SK-N-SH (cell line): Measurements from ENCODE around the gene TCF12. TPM values are rescaled to one million over a fixed set of nuclear protein-coding genes. Genes with fewer than 3 reads are reported as not detected.
"Not testable (repeated sequence)": the region's sequence is repeated elsewhere in the genome, so short reads cannot be mapped to it uniquely, and the experiment has no call there.

Source experiments
- CTCF ChIA-PET: fragments of 300-600, 350-600 bp; formaldehyde crosslinking; extraction: SDS; loops from one replicate; lab custom pipeline; 2021; lab: Yijun Ruan, JAX
- POLR2A ChIA-PET: fragments of 350-600 bp; sonication (Branson Sonifier 250); formaldehyde crosslinking; extraction: SDS; loops from one replicate; lab custom pipeline; 2020; ENCODE audit warnings: antibody characterized with exemption, inconsistent platforms; lab: Yijun Ruan, JAX
- DNase-seq: peaks from one replicate; pipeline ENCODE4 v3.0.0; 2012
- H2AFZ ChIP-seq: fragments of 200-600 bp; sonication (generic); 2 replicates; pipeline ENCODE4 v1.8.1; 2016; ENCODE audit warnings: antibody characterized with exemption, mild to moderate bottlenecking, low read depth
- H3F3A ChIP-seq: fragments of 200-600 bp; sonication (generic); replicated peaks from 2 replicates; pipeline ENCODE3; 2016; ENCODE audit warnings: antibody characterized with exemption, mild to moderate bottlenecking; ENCODE audit not compliant: insufficient read depth
- H3K27ac ChIP-seq, 2 experiments: fragments of 200-500 bp in 1 of 2; fragments of 200-600 bp in 1 of 2; sonication (Bioruptor generic) in 1 of 2; sonication (generic), shearing (Covaris generic) in 1 of 2; 2 replicates each; pipeline versions ENCODE4 v1.5.1 to v1.6.1; 2014 to 2016; ENCODE audit warnings: low read depth in 2 of 2, inconsistent platforms in 1 of 2, low read length in 1 of 2, mild to moderate bottlenecking in 1 of 2, mixed read lengths in 1 of 2
- H3K27me3 ChIP-seq: fragments of 200-600 bp; sonication (generic), shearing (Covaris generic); 2 replicates; pipeline ENCODE4 v1.6.1; 2016; ENCODE audit warnings: mixed run types; ENCODE audit not compliant: insufficient read depth
- H3K36me3 ChIP-seq, 2 experiments: fragments of 200-500 bp in 1 of 2; fragments of 200-600 bp in 1 of 2; sonication (Bioruptor generic) in 1 of 2; sonication (generic) in 1 of 2; replicated peaks in 1 of 2; 2 replicates each; pipeline versions ENCODE3 to v1.5.1; 2014 to 2016; ENCODE audit warnings: low read length in 1 of 2, mild to moderate bottlenecking in 1 of 2; ENCODE audit not compliant: insufficient read depth in 2 of 2, control insufficient read depth in 1 of 2
- H3K4me1 ChIP-seq, 2 experiments: fragments of 200-500 bp in 1 of 2; fragments of 200-600 bp in 1 of 2; sonication (Bioruptor generic) in 1 of 2; sonication (generic), shearing (Covaris generic) in 1 of 2; 2 replicates each; pipeline versions ENCODE4 v1.5.1 to v1.6.1; 2014 to 2016; ENCODE audit warnings: low read depth in 1 of 2, low read length in 1 of 2, mixed run types in 1 of 2; ENCODE audit not compliant: insufficient read depth in 2 of 2, control insufficient read depth in 1 of 2
- H3K4me2 ChIP-seq: fragments of 200-600 bp; sonication (generic), shearing (Covaris generic); 2 replicates; pipeline ENCODE4 v1.6.1; 2017; ENCODE audit warnings: mixed run types
- H3K4me3 ChIP-seq, 2 experiments: fragments of 200-500 bp in 1 of 2; fragments of 200-600 bp in 1 of 2; sonication (Bioruptor generic) in 1 of 2; sonication (generic), shearing (Covaris generic) in 1 of 2; 2 replicates each; pipeline versions ENCODE4 v1.5.1 to v1.8.1; 2014 to 2016; ENCODE audit warnings: low read depth in 2 of 2, inconsistent platforms in 1 of 2, low read length in 1 of 2, mild to moderate bottlenecking in 1 of 2, mixed read lengths in 1 of 2, moderate library complexity in 1 of 2
- H3K79me2 ChIP-seq: fragments of 200-600 bp; sonication (generic); 2 replicates; pipeline ENCODE4 v1.8.1; 2017; ENCODE audit warnings: mild to moderate bottlenecking; ENCODE audit not compliant: insufficient read depth
- H3K9ac ChIP-seq: fragments of 200-600 bp; sonication (generic); 2 replicates; pipeline ENCODE4 v1.6.1; 2017; ENCODE audit warnings: mixed run types
- H3K9me2 ChIP-seq: fragments of 200-600 bp; sonication (generic); 2 replicates; pipeline ENCODE4 v1.6.1; 2017; ENCODE audit warnings: mixed run types
- H3K9me3 ChIP-seq: fragments of 200-600 bp; sonication (generic); 2 replicates; pipeline ENCODE4 v1.6.1; 2017; ENCODE audit warnings: mixed run types, mild to moderate bottlenecking, moderate library complexity
- H4K20me1 ChIP-seq: fragments of 200-600 bp; sonication (generic); 2 replicates; pipeline ENCODE4 v1.6.1; 2017; ENCODE audit warnings: mild to moderate bottlenecking, mixed run types; ENCODE audit not compliant: insufficient read depth
- FOSL2 ChIP-seq: IDR thresholded peaks from 2 replicates; pipeline ENCODE4 v1.4.0; 2012; ENCODE audit warnings: low read depth, mild to moderate bottlenecking, moderate library complexity, borderline replicate concordance
- JUND ChIP-seq: IDR thresholded peaks from 2 replicates; pipeline ENCODE4 v1.4.0; 2012
- NFIC ChIP-seq: IDR thresholded peaks from 2 replicates; pipeline ENCODE4 v1.4.0; 2012; ENCODE audit warnings: borderline replicate concordance
- NRF1 ChIP-seq: IDR thresholded peaks from 2 replicates; pipeline ENCODE4 v1.6.1; 2012; ENCODE audit warnings: low read depth, mild to moderate bottlenecking, low read length
- POLR2AphosphoS5 ChIP-seq: IDR thresholded peaks from 2 replicates; pipeline ENCODE4 v1.6.1; 2012; ENCODE audit warnings: low read depth, low read length
- TCF12 ChIP-seq: IDR thresholded peaks from 2 replicates; pipeline ENCODE4 v1.4.0; 2012
- TEAD4 ChIP-seq: IDR thresholded peaks from 2 replicates; pipeline ENCODE4 v1.4.0; 2012; ENCODE audit warnings: mild to moderate bottlenecking, borderline replicate concordance; ENCODE audit not compliant: insufficient read depth
- USF1 ChIP-seq: IDR thresholded peaks from 2 replicates; pipeline ENCODE4 v1.4.0; 2012; ENCODE audit warnings: low read depth, borderline replicate concordance
- WGBS: methylation state at CpG from one replicate; pipeline ENCODE4 v1.1.6; 2017; ENCODE audit warnings: low lambda C conversion rate; 5-methylcytosine and 5-hydroxymethylcytosine counted together
- polyA plus RNA-seq, 3 experiments: library from polyadenylated mRNA; depleted of rRNA; stranded (reverse); fragments of >200 nt; gene quantifications; 2 replicates each; pipeline ENCODE4 v1.2.3, GENCODE V29; 2012
- TF ChIP-seq, protein P1 (sequence below): IDR thresholded peaks from 2 replicates; pipeline ENCODE4; 2012

The TCF12 gene
- polyA plus RNA-seq, 1 of the 3 experiments (the other 2 are of a cell fraction), result 49.6 TPM

- H3K27ac ChIP-seq, result peak overlapping the region in 1 of 2 experiments; percentile 76; a peak in 2 of 4 replicates
Measured at GRCh38 chr15:57160823-57161560, 242.5 kb downstream of the TCF12 start.

DNA sequence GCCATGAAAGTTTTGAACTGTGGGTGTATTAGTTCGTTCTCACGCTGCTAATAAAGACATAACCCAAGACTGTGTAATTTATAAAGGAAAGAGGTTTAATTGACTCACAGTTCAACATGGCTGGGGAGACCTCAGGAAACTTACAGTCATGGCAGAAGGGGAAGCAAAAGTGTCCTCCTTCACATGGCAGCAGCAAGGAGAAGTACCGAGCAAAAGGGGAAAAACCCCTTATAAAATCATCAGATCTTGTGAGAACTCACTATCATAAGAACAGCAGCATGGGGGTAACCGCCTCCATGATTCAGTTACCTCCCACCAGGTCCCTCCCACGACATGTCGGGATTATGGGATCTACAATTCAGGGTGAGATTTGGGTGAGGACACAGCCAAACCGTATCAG lies 245.8 kb downstream of the TCF12 start:
- POLR2A ChIA-PET, DNase-seq: not testable (repeated sequence)
- WGBS, result 97% methylated on average over 7 of the region's 7 CpGs

More at GRCh38 chr15:57160823-57161560, 242.5 kb downstream of the TCF12 start:
- TF ChIP-seq FOSL2, result peak; percentile 59; the same call in 1 of the 2 replicates
- peak; percentile 31; the same call in 1 of the 2 replicates for TF ChIP-seq NFIC
- peak; percentile 73 for TF ChIP-seq TCF12
- no peak for TF ChIP-seq NRF1
- TF ChIP-seq, protein P1, sequence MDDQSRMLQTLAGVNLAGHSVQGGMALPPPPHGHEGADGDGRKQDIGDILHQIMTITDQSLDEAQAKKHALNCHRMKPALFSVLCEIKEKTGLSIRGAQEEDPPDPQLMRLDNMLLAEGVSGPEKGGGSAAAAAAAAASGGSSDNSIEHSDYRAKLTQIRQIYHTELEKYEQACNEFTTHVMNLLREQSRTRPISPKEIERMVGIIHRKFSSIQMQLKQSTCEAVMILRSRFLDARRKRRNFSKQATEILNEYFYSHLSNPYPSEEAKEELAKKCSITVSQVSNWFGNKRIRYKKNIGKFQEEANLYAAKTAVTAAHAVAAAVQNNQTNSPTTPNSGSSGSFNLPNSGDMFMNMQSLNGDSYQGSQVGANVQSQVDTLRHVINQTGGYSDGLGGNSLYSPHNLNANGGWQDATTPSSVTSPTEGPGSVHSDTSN, result peak; percentile 77
- peaks cover 38% of the 10 kb centered on the region; the same call in 1 of the 2 replicates for H3K79me2 ChIP-seq
- H3K4me2 ChIP-seq, result no peak overlapping the region
- H3K36me3 ChIP-seq, result peaks cover 0 to 9% of the 10 kb centered on the region in 2 experiments
- H4K20me1 ChIP-seq, result no peaks in the 10 kb centered on the region; the same call in 1 of the 2 replicates
- H3K9me3 ChIP-seq, result no peaks in the 10 kb centered on the region
- H3K27me3 ChIP-seq, result no peaks in the 10 kb centered on the region
- no peak overlapping the region for H3K4me3 ChIP-seq
- no peaks in the 10 kb centered on the region; the same call in 1 of the 2 replicates for H3K9me2 ChIP-seq
- no peak overlapping the region for H3K9ac ChIP-seq
- no peak overlapping the region for H2AFZ ChIP-seq
- H3F3A ChIP-seq, result peaks cover 44% of the 10 kb centered on the region
- peaks cover 9 to 44% of the 10 kb centered on the region in 2 experiments; a peak in 3 of 4 replicates for H3K4me1 ChIP-seq
- ChIA-PET CTCF (interaction anchor here (0.6 to 10.1 kb wide), 2 partner anchors 14 to 670 kb away, joined by 3 to 58 read pairs; no protein-coding TSS in a partner anchor), POLR2A (no interaction called here)
- WGBS, result 40% methylated on average over 2 of the region's 2 CpGs
- DNase-seq, result no peak

DNA sequence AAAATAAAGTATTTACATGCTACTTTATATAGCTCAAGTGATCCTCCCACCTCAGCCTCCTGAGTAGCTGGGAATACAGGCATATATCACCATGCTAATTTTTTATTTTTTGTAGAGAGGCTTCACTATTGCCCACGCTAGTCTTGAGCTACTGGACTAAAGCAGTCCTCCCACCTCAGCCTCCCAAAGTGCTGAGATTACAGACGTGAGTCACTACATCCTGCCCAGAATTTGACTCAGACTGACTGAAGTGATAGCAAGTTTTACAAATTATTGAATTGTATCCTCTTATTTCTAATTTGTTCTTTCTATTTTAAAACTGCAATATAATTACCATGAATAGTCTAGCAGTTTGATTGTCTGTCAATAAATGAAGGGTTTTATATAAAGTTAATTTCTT lies 247.5 kb downstream of the TCF12 start:
- Histone ChIP-seq H3K36me3 (peaks cover 0 to 30% of the 10 kb centered on the region in 2 experiments), H3K9me2 (no peaks in the 10 kb centered on the region; the same call in 1 of the 2 replicates), H3K9me3 (no peaks in the 10 kb centered on the region), H3K4me1 (peaks cover 0 to 11% of the 10 kb centered on the region in 2 experiments; a peak in 2 of 4 replicates), H2AFZ (no peak overlapping the region), H4K20me1 (no peaks in the 10 kb centered on the region; the same call in 1 of the 2 replicates), H3K27ac (peak overlapping the region in 1 of 2 experiments; percentile 25; a peak in 2 of 4 replicates), H3K4me2 (no peak overlapping the region), H3K4me3 (no peak overlapping the region), H3K79me2 (peaks cover 18% of the 10 kb centered on the region; the same call in 1 of the 2 replicates), H3K9ac (no peak overlapping the region), H3F3A (peaks cover 31% of the 10 kb centered on the region), H3K27me3 (no peaks in the 10 kb centered on the region)
- ChIA-PET CTCF (interaction anchor here (2.3 kb wide), 1 partner anchor 19 kb away, joined by 7 read pairs; no protein-coding TSS in a partner anchor), POLR2A (no interaction called here)
- 42% methylated on average over 2 of the region's 2 CpGs for WGBS
- no peak for TF ChIP-seq TEAD4
- no peak for TF ChIP-seq POLR2AphosphoS5
- no peak for TF ChIP-seq USF1
- peak; percentile 57; the same call in 1 of the 2 replicates for TF ChIP-seq FOSL2
- peak; percentile 25; the same call in 1 of the 2 replicates for TF ChIP-seq JUND
- DNase-seq, result no peak

More for the DNA sequence above, 245.8 kb downstream of the TCF12 start:
- H3K4me1 ChIP-seq, result peaks cover 0 to 21% of the 10 kb centered on the region in 2 experiments; a peak in 1 of 4 replicates
- CTCF ChIA-PET, H3K9ac ChIP-seq, H3K27ac ChIP-seq, H4K20me1 ChIP-seq, H3K4me2 ChIP-seq, H2AFZ ChIP-seq, H3K4me3 ChIP-seq, H3K9me3 ChIP-seq, H3K9me2 ChIP-seq, H3K27me3 ChIP-seq: not testable (repeated sequence)
- peaks cover 0 to 28% of the 10 kb centered on the region in 2 experiments for H3K36me3 ChIP-seq
- peaks cover 42% of the 10 kb centered on the region for H3F3A ChIP-seq
- peaks cover 23% of the 10 kb centered on the region; the same call in 1 of the 2 replicates for H3K79me2 ChIP-seq
